HG03095 (cell line): Measurements from ENCODE around the gene ADAMTS15.

ENCODE experiments used
- ATAC-seq: cut with Tn5 transposase; IDR thresholded peaks from one replicate; pipeline ENCODE4 v1.9.1; 2021; ENCODE audit warnings: moderate library complexity; ENCODE audit not compliant: unreplicated experiment

Gene ADAMTS15

DNA sequence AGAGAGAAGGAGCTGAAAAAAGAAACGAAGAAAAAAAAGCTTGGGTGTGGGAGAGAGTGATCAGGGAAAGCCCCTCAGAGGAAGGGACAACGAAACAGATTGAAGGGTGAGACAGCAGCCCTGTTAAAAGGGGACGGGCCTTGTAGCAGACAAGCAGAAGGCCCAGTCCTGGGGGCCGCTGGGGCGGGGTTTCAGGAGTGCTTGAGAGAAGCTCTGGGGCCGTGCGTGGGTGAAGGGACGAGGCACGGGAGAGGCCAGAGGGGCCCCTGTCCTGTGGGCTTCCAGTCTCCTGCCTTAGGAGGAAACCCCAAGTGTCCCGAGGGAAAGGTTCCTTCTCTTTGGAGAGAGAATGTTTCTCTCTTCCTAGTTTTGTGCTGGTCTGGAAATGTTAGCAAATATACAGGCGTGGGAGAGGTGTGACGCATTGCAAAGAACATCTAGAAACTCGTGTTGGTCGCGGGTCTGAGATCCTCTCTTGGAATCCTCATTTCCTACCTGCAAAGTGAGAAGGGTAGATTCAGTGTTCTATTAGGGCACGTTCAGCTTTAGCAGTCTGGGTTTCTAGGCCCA lies 28.6 kb downstream of the ADAMTS15 start:
- ATAC-seq, result no peak

- no peak for ATAC-seq
Observed at GRCh38 chr11:130477586-130478203, 29.2 kb downstream of the ADAMTS15 start.

DNA sequence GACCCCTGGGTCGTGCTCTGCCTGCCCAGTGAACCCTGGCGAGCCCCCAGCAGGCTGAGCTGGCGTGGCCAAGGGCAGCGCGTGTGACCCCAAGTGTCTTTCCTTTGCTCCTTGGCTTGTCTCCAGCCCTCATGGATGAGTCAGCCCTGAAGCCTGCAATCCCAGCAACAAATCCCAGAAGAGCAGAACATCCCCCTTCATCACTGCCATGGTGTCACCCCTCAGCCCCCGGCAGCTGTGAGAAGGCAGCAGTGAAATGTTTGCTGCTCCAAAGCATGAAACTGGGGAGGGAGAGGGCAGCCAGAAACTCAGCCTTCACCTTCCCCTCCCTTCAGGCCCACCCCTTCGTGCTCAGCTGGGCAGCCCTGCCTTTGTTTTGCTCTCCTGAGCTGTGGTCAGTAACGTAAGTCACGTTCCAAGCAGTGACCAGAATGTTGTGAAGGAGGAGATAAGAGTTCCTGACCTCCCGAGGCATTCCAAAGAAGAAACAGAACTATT lies 29.8 kb downstream of the ADAMTS15 start:
- ATAC-seq, result no peak

GRCh38 chr11:130478881-130479280 lies 30.4 kb downstream of the ADAMTS15 start:
- ATAC-seq, result no peak

- no peak for ATAC-seq
Observed at GRCh38 chr11:130480186-130480585, 31.7 kb downstream of the ADAMTS15 start.

DNA sequence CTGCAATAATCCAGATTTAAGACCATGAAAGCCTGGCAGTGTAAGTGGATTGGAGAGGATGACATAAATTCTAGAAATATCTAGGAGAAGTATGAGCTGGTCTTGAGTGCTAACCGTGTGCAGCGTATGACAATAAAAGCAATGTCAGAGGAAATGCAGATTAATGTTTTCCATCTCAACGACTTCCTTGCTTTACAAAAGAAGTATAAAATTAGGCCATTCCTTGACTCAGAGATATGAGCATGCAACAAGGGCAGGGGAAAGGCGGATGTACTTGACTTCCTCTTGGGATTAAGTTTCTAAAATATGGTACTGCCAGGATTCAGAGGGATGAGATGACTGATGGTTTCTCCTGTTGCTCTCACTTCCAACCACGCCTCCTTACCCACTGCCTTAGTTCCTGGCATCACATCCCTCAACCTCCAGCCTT lies 32.3 kb downstream of the ADAMTS15 start:
- ATAC-seq, result no peak

- ATAC-seq, result no peak
Observed at GRCh38 chr11:130483124-130483523, 34.7 kb downstream of the ADAMTS15 start.

DNA sequence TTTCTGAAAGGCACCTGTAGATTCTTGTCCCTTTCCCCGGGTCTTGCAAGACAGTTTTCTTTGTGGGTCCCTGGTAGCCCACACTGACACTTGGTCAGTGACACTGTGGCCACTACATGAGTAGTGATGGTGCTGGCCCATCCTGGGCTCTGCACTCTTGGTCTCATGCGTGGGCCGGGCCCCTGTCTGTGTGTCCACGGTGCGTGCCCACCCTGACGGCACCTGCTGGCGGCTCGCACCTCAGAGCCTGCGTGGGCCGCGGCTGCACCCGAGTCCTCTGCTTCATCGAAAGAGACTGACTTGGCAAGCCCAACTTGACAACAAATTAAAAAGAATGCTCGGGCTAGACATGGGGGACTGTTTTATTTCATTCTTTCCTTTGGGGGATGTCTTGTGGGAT lies 37.5 kb downstream of the ADAMTS15 start:
- ATAC-seq, result no peak

DNA sequence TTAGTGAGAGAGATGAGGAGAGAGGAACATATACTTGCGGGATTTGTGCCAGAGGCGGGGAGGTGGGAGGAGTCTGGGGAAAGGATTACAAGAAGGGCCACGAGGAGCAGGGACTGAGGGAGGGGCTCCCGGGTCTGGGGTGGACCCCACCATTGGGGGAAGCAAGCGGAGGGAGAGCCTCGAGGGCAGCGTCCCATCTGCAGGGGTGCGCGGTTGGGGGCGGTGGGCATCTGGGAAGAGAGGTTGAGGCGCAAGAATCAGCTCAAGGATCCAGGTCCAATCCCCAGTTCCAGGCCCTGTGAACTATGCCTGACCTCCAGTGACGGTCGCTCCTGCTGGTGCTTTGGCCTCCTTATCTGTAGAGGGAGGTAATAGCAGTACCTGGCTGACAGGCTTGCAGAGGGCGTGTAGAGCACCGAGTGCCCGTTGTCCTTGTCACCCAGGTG lies 38.0 kb downstream of the ADAMTS15 start:
- ATAC-seq, result no peak

DNA sequence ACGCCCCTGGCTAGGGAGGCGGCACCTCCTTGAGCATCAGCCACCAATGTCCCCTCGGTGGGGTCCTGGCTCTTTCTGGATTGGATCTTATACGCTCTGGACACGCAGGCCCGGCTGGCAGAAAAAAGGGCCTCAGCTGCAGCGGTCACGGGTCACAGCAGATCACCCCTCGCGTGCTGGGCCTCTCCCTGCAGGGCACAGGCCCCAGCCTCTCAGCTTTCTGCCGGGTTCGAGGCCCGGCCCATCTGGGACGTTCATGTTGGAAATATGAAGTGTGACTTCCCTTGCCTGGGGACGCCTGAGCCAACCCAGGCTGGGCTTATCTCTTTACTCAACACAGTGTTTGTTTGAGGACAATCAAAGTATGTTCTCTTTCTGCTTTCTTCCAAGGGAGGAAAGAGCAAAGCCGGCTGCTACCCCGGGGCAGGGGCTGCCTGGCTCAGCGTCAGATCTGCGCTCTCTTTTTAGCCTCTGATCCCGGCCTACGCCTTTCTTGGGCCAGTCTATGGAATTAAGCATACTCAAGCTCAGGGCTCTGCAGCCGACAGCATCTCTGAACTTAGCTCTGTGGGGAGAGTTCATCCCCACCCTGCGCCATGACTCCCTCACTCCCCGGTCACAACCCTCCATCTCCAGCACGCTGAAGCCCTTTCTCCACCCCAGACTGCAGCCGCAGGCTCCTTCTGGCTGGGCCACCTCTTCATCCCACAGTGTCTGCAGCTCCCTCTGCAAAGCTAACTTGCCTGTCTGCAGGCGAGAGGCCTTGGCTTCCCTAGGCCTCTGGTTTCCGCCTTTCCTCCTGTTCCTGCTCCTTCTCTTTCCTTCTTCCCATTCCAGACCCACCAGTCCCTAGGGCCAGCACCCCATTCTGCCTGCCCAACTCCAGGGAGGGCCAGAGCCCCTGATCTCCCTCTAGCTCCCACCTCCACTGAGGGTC lies 38.8 kb downstream of the ADAMTS15 start:
- no peak for ATAC-seq

DNA sequence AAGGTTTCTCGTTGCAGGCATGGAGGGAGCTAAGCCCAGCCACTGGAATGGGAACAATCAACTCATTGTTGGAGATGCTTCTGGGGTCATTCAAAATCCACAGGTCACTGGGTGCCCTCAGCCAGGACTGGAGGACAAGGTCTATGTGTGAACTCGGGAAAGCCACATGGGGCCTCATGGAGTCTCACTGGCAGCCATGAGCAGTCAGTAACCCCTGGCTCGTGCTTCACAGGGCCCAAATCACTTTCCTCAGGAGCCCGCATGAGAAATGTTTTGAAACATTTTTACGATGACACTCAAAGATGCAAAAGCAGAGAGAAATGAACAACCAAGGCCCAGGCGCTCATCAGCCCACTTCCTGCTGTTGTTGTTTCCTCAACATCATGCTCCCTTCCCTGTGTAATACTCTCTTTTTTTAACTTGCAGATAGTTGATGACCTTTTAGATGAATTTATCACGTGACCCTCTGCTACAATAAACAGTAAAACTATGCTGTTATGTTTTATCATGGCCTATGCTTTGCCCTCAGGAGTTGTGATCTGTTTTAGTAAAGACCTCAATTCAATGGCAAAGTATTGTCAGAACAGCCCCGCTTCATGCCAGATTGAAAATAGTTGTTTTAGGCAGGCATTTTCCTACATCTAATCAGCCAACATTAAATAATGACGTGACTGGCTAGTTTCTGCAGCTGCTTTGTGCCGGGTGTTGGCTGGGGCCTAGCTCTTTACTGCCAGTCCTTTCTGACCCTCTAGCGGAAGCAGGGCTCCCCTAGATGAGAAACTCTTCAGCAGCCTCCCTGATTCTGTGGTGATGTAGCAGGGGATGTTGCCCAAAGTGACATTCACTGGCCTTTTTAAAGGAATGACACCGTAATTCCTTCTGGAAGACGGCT lies 39.7 kb downstream of the ADAMTS15 start:
- no peak for ATAC-seq

- no peak for ATAC-seq
Observed at GRCh38 chr11:130488848-130489584, 40.6 kb downstream of the ADAMTS15 start.

- no peak for ATAC-seq
Observed at GRCh38 chr11:130489716-130490115, 41.3 kb downstream of the ADAMTS15 start.

GRCh38 chr11:130490682-130491449 lies 42.4 kb downstream of the ADAMTS15 start:
- no peak for ATAC-seq

- ATAC-seq, result no peak
Observed at GRCh38 chr11:130498181-130498580, 49.7 kb downstream of the ADAMTS15 start.

- no peak for ATAC-seq
Observed at GRCh38 chr11:130499828-130500227, 51.4 kb downstream of the ADAMTS15 start.

GRCh38 chr11:130504317-130504716 lies 55.9 kb downstream of the ADAMTS15 start:
- ATAC-seq, result no peak

GRCh38 chr11:130508913-130509312 lies 60.5 kb downstream of the ADAMTS15 start:
- no peak for ATAC-seq

- no peak for ATAC-seq
Observed at GRCh38 chr11:130509942-130510341, 61.5 kb downstream of the ADAMTS15 start.
